ENCODE data around the gene BSN.

DNA sequence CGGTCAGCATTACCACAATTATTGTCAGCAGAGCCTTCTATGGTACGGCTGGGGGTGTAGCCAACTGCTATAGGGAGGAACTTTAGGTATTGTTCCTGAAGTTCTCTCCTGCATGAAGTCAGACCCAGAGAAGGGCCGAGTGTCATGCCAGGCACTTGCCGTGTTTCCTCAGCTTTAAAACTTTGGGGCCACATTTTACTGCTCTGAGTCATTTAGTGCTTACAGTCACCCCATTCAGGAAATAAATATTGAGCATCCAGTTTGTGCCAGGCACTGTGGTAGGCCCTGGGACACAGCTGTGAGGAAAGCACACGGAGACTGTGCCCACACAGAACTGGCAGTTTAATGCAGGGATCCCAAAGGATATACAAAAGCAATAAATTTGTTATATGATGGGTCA, 65.4 kb downstream of the BSN start:
- TF ChIP-seq, protein P1, sequence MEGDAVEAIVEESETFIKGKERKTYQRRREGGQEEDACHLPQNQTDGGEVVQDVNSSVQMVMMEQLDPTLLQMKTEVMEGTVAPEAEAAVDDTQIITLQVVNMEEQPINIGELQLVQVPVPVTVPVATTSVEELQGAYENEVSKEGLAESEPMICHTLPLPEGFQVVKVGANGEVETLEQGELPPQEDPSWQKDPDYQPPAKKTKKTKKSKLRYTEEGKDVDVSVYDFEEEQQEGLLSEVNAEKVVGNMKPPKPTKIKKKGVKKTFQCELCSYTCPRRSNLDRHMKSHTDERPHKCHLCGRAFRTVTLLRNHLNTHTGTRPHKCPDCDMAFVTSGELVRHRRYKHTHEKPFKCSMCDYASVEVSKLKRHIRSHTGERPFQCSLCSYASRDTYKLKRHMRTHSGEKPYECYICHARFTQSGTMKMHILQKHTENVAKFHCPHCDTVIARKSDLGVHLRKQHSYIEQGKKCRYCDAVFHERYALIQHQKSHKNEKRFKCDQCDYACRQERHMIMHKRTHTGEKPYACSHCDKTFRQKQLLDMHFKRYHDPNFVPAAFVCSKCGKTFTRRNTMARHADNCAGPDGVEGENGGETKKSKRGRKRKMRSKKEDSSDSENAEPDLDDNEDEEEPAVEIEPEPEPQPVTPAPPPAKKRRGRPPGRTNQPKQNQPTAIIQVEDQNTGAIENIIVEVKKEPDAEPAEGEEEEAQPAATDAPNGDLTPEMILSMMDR (IDR thresholded peaks at IDR 0.05), result no peak
- TF ChIP-seq ZFX (IDR thresholded peaks at IDR 0.05; ENCODE audit: borderline replicate concordance), result no peak

All from 22Rv1 (cell line).